HG03460 (cell line): Measurements from ENCODE around the gene IGFL3.
"Not testable (repeated sequence)": the region's sequence is repeated elsewhere in the genome, so short reads cannot be mapped to it uniquely, and the experiment has no call there.

Source experiments
- ATAC-seq: cut with Tn5 transposase; IDR thresholded peaks from one replicate; pipeline ENCODE4 v1.9.1; 2021; ENCODE audit not compliant: unreplicated experiment

IGFL3 gene

GRCh38 chr19:46124638-46125115, at the start of gene IGFL3:
IGFL3 (minus strand) TSS chr19:46124688; CDS start chr19:46124649, 39 bp downstream.
- ATAC-seq, result no peak

GRCh38 chr19:46173886-46174480, 49.5 kb upstream of the IGFL3 start:
- ATAC-seq, result no peak

GRCh38 chr19:46162731-46163130, 38.2 kb upstream of the IGFL3 start:
- no peak for ATAC-seq

GRCh38 chr19:46161642-46162257, 37.3 kb upstream of the IGFL3 start:
- not testable (repeated sequence) for ATAC-seq

GRCh38 chr19:46160233-46160775, 35.8 kb upstream of the IGFL3 start:
- no peak for ATAC-seq

GRCh38 chr19:46159418-46160232, 35.1 kb upstream of the IGFL3 start:
- no peak for ATAC-seq

- no peak for ATAC-seq
Measured at GRCh38 chr19:46155237-46155636, 30.7 kb upstream of the IGFL3 start.

- ATAC-seq, result no peak
Measured at GRCh38 chr19:46150606-46151005, 26.1 kb upstream of the IGFL3 start.

- ATAC-seq, result no peak
Measured at GRCh38 chr19:46147791-46148288, 23.4 kb upstream of the IGFL3 start, which contains the start of gene IGFL2. IGFL2 (plus strand) TSS chr19:46148238; CDS start chr19:46148279, 41 bp downstream.

- no peak for ATAC-seq
Measured at GRCh38 chr19:46147166-46147740, 22.8 kb upstream of the IGFL3 start.

- no peak for ATAC-seq
Measured at GRCh38 chr19:46144756-46145155, 20.3 kb upstream of the IGFL3 start.

GRCh38 chr19:46142294-46142693, 17.8 kb upstream of the IGFL3 start:
- ATAC-seq, result no peak

GRCh38 chr19:46141421-46141820, 16.9 kb upstream of the IGFL3 start:
- no peak for ATAC-seq

- no peak for ATAC-seq
Measured at GRCh38 chr19:46137915-46138473, 13.5 kb upstream of the IGFL3 start.

GRCh38 chr19:46134527-46134926, 10.0 kb upstream of the IGFL3 start:
- no peak for ATAC-seq

GRCh38 chr19:46133777-46134241, 9.3 kb upstream of the IGFL3 start:
- ATAC-seq, result no peak

GRCh38 chr19:46133101-46133627, 8.7 kb upstream of the IGFL3 start:
- no peak for ATAC-seq

- ATAC-seq, result no peak
Measured at GRCh38 chr19:46132508-46133100, 8.1 kb upstream of the IGFL3 start.

GRCh38 chr19:46131485-46132143, 7.1 kb upstream of the IGFL3 start:
- no peak for ATAC-seq
